HepG2 (cell line): ENCODE data around the gene ADARB2. TPM values are rescaled to one million over a fixed set of nuclear protein-coding genes. Genes with fewer than 3 reads are reported as not detected.

ENCODE experiments used
- ATAC-seq: fragments of 200-7000 bp; cut with Tn5 transposase; 3 replicates; pipeline ENCODE4 v1.9.1; 2020; ENCODE audit warnings: mild to moderate bottlenecking, moderate library complexity
- BruUV-seq: library from RNA; stranded (reverse); fragments of 400-500 nt; replicated peaks from 2 replicates; lab custom pipeline; 2021; lab: Mats Ljungman, UMichigan
- CTCF ChIA-PET: fragments of 300-600 bp; formaldehyde crosslinking; extraction: SDS; loops from one replicate; lab custom pipeline; 2021; ENCODE audit warnings: low total read pairs, inconsistent platforms, low intra/inter-chr PET ratio; lab: Yijun Ruan, JAX
- POLR2A ChIA-PET: fragments of 350-600 bp; sonication (Branson Sonifier 250); formaldehyde crosslinking; loops from one replicate; lab custom pipeline; 2020; ENCODE audit warnings: antibody characterized with exemption, inconsistent platforms; lab: Yijun Ruan, JAX
- DNase-seq: peaks from one replicate; pipeline ENCODE4 v3.0.0-alpha.2; 2015; ENCODE audit warnings: low spot score
- FAIRE-seq: peaks from 3 replicates; lab custom pipeline; 2011; peaks lifted over from hg19 to GRCh38; lab: Jason Lieb, UNC
- H2AFZ ChIP-seq: one replicate; pipeline ENCODE4 v1.6.1; 2011; ENCODE audit warnings: low read length, inconsistent platforms
- H3K27ac ChIP-seq: fragments of 300-600 bp; 3 replicates; pipeline ENCODE4 v1.8.0; 2011; ENCODE audit warnings: mixed run types, mild to moderate bottlenecking, mixed read lengths, low read length, inconsistent platforms; ENCODE audit not compliant: insufficient read depth; ENCODE audit errors: extremely low read length
- H3K27me3 ChIP-seq, 2 experiments: fragments of 200-600 bp in 1 of 2; 2 replicates in 1 of 2; 3 replicates in 1 of 2; pipeline versions ENCODE4 v1.6.0 to v1.8.0; 2011; ENCODE audit warnings: low read length in 2 of 2, mild to moderate bottlenecking in 2 of 2, moderate library complexity in 2 of 2, inconsistent platforms in 1 of 2; ENCODE audit not compliant: insufficient read depth in 2 of 2, control insufficient read depth in 1 of 2
- H3K36me3 ChIP-seq, 2 experiments: fragments of 200-600 bp in 1 of 2; replicated peaks in 1 of 2; 2 replicates in 1 of 2; 3 replicates in 1 of 2; pipeline versions ENCODE4 v1.5.1 to v1.8.0; 2011; ENCODE audit warnings: low read length in 2 of 2, inconsistent platforms in 1 of 2; ENCODE audit not compliant: insufficient read depth in 2 of 2, control insufficient read depth in 1 of 2
- H3K4me1 ChIP-seq: 2 replicates; pipeline ENCODE4 v1.5.1; 2012; ENCODE audit warnings: low read length, inconsistent platforms; ENCODE audit not compliant: insufficient read depth
- H3K4me2 ChIP-seq: 2 replicates; pipeline ENCODE4 v1.6.0; 2011; ENCODE audit warnings: low read depth, low read length, inconsistent platforms
- H3K4me3 ChIP-seq, 3 experiments: fragments of 200-600 bp in 1 of 3; sonication (generic), shearing (Covaris generic) in 1 of 3; replicated peaks in 1 of 3; 2 replicates each; pipeline ENCODE4 v1.5.1; 2011 to 2016; ENCODE audit warnings: low read length in 3 of 3, inconsistent platforms in 2 of 3, low read depth in 2 of 3, mild to moderate bottlenecking in 2 of 3, control low read depth in 1 of 3, mixed read lengths in 1 of 3; ENCODE audit not compliant: insufficient read depth in 1 of 3
- H3K79me2 ChIP-seq: one replicate; pipeline ENCODE4 v1.6.1; 2011; ENCODE audit warnings: low read length, inconsistent platforms; ENCODE audit not compliant: insufficient read depth
- H3K9ac ChIP-seq: 2 replicates; pipeline ENCODE4 v1.6.0; 2011; ENCODE audit warnings: mild to moderate bottlenecking, low read depth, low read length, inconsistent platforms; ENCODE audit not compliant: insufficient read depth
- H3K9me3 ChIP-seq: 2 replicates; pipeline ENCODE4 v1.5.1; 2012; ENCODE audit warnings: mild to moderate bottlenecking, low read length
- H4K20me1 ChIP-seq: 2 replicates; pipeline ENCODE4 v1.6.0; 2011; ENCODE audit warnings: inconsistent platforms, mild to moderate bottlenecking, low read length, moderate library complexity; ENCODE audit not compliant: insufficient read depth
- AGO1 ChIP-seq: fragments of 200-400 bp; formaldehyde crosslinking; IDR thresholded peaks from 2 replicates; pipeline ENCODE4 v1.6.1; 2017; ENCODE audit warnings: mild to moderate bottlenecking, low read depth, low read length, moderate library complexity; ENCODE audit not compliant: poor library complexity, severe bottlenecking
- ARHGAP35 ChIP-seq: sonication (generic); formaldehyde crosslinking; IDR thresholded peaks from 2 replicates; pipeline ENCODE4 v1.9.0; 2022; ENCODE audit warnings: mild to moderate bottlenecking, inconsistent platforms, moderate library complexity, missing genetic modification reagents, borderline replicate concordance
- ETV5 ChIP-seq: IDR thresholded peaks from 2 replicates; pipeline ENCODE4 v1.6.1; 2018; ENCODE audit warnings: missing biosample characterization, missing genetic modification reagents, inconsistent platforms, borderline replicate concordance
- MIXL1 ChIP-seq: IDR thresholded peaks from 2 replicates; pipeline ENCODE4 v1.6.1; 2016
- NAIF1 ChIP-seq: sonication (generic); formaldehyde crosslinking; IDR thresholded peaks from 2 replicates; pipeline ENCODE4 v1.5.0; 2020; ENCODE audit warnings: mild to moderate bottlenecking, missing genetic modification reagents, borderline replicate concordance
- PHF8 ChIP-seq: sonication (generic); formaldehyde crosslinking; IDR thresholded peaks from 2 replicates; pipeline ENCODE4 v1.5.0; 2020; ENCODE audit warnings: missing genetic modification reagents
- SRF ChIP-seq: IDR thresholded peaks from 2 replicates; pipeline ENCODE4 v1.6.1; 2011; ENCODE audit warnings: mild to moderate bottlenecking, low read depth, low read length, moderate library complexity
- TAF1 ChIP-seq: sonication (generic); formaldehyde crosslinking; IDR thresholded peaks from 2 replicates; pipeline ENCODE4 v1.4.0; 2020; ENCODE audit warnings: missing genetic modification reagents
- ZNF350 ChIP-seq: sonication (generic); formaldehyde crosslinking; IDR thresholded peaks from 2 replicates; pipeline ENCODE4 v1.4.0; 2020; ENCODE audit warnings: mild to moderate bottlenecking, low read depth, missing genetic modification reagents, borderline replicate concordance
- ZNF609 ChIP-seq: sonication (generic); formaldehyde crosslinking; IDR thresholded peaks from 2 replicates; pipeline ENCODE4 v1.4.0; 2020; ENCODE audit warnings: mild to moderate bottlenecking, missing genetic modification reagents, borderline replicate concordance
- ZNF7 ChIP-seq: IDR thresholded peaks from 2 replicates; pipeline ENCODE4 v1.6.1; 2016; ENCODE audit warnings: missing biosample characterization, missing genetic modification reagents
- ZNF768 ChIP-seq: sonication (generic); formaldehyde crosslinking; IDR thresholded peaks from 2 replicates; pipeline ENCODE4 v1.4.0; 2020; ENCODE audit warnings: missing genetic modification reagents
- ZNF781 ChIP-seq: sonication (generic); formaldehyde crosslinking; IDR thresholded peaks from 2 replicates; pipeline ENCODE4 v1.5.1; 2020; ENCODE audit warnings: borderline replicate concordance, mild to moderate bottlenecking, missing genetic modification reagents; ENCODE audit errors: not compliant biosample characterization
- WGBS: methylation state at CpG from one replicate; pipeline ENCODE4 v1.1.6; 2017; ENCODE audit warnings: low lambda C conversion rate; 5-methylcytosine and 5-hydroxymethylcytosine counted together
- in situ Hi-C: cut with HindIII; loops from 2 replicates; pipeline ENCODE4 v1.10.0; 2017; ENCODE audit warnings: low pct_unique_long_range_greater_than_20kb; ENCODE audit not compliant: extremely low pct_ligation_motif_present
- intact Hi-C: fragments of 100-400 bp; cut with micrococcal nuclease; formaldehyde crosslinking; loops from one replicate; pipeline ENCODE4 v1.10.0; 2022; ENCODE audit not compliant: unreplicated experiment
- polyA plus RNA-seq, 8 experiments: library from polyadenylated mRNA; depleted of rRNA in 3 of 8; stranded (reverse) in 7 of 8; unstranded in 1 of 8; fragments of >200 nt; fragmentation: Illumina TruSeq in 4 of 8; extraction: Trizol in 4 of 8; gene quantifications; 2 replicates each; pipeline versions ENCODE4 v1.2.1 to v1.2.3, GENCODE V29; 2011 to 2016; ENCODE audit warnings: low read depth in 4 of 8, missing spikeins in 1 of 8, mixed read lengths in 1 of 8; ENCODE audit not compliant: insufficient read depth in 1 of 8
- total RNA-seq, 5 experiments: library from RNA; depleted of rRNA; stranded (reverse); fragments of >200 nt; fragmentation: Illumina TruSeq; extraction: Trizol; gene quantifications; 2 replicates each; pipeline ENCODE4 v1.2.3, GENCODE V29; 2016; ENCODE audit warnings: low read depth in 1 of 5
- TF ChIP-seq, protein P1 (sequence below): IDR thresholded peaks from 2 replicates; pipeline ENCODE4 v1.6.1; 2016; ENCODE audit warnings: low read depth, missing genetic modification reagents, missing compliant biosample characterization

ADARB2 gene
- total and polyA plus RNA-seq, 2 of the 13 experiments (the other 11 are each of a cell fraction or from before 2014, with no cell fraction given) = not detected

- TF ChIP-seq, protein P1, sequence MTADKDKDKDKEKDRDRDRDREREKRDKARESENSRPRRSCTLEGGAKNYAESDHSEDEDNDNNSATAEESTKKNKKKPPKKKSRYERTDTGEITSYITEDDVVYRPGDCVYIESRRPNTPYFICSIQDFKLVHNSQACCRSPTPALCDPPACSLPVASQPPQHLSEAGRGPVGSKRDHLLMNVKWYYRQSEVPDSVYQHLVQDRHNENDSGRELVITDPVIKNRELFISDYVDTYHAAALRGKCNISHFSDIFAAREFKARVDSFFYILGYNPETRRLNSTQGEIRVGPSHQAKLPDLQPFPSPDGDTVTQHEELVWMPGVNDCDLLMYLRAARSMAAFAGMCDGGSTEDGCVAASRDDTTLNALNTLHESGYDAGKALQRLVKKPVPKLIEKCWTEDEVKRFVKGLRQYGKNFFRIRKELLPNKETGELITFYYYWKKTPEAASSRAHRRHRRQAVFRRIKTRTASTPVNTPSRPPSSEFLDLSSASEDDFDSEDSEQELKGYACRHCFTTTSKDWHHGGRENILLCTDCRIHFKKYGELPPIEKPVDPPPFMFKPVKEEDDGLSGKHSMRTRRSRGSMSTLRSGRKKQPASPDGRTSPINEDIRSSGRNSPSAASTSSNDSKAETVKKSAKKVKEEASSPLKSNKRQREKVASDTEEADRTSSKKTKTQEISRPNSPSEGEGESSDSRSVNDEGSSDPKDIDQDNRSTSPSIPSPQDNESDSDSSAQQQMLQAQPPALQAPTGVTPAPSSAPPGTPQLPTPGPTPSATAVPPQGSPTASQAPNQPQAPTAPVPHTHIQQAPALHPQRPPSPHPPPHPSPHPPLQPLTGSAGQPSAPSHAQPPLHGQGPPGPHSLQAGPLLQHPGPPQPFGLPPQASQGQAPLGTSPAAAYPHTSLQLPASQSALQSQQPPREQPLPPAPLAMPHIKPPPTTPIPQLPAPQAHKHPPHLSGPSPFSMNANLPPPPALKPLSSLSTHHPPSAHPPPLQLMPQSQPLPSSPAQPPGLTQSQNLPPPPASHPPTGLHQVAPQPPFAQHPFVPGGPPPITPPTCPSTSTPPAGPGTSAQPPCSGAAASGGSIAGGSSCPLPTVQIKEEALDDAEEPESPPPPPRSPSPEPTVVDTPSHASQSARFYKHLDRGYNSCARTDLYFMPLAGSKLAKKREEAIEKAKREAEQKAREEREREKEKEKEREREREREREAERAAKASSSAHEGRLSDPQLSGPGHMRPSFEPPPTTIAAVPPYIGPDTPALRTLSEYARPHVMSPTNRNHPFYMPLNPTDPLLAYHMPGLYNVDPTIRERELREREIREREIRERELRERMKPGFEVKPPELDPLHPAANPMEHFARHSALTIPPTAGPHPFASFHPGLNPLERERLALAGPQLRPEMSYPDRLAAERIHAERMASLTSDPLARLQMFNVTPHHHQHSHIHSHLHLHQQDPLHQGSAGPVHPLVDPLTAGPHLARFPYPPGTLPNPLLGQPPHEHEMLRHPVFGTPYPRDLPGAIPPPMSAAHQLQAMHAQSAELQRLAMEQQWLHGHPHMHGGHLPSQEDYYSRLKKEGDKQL (CRISPR knock-in tag) = no peak
- TF ChIP-seq MIXL1 (no peak), ZNF7 (CRISPR knock-in tag) (no peak), ZNF768 (CRISPR knock-in tag) (no peak), PHF8 (no peak), NAIF1 (CRISPR knock-in tag) (no peak), AGO1 (no peak)
These were observed 550.0 kb downstream of the ADARB2 start (continued) for GRCh38 chr10:1187151-1187854.

GRCh38 chr10:1186683-1186990 lies 550.7 kb downstream of the ADARB2 start:
- FAIRE-seq (no peak), DNase-seq (no peak), ATAC-seq (no peak)
- Histone ChIP-seq H3K9ac (no peak overlapping the region), H3K27ac (no peak overlapping the region), H3K4me1 (peaks cover 16% of the 10 kb centered on the region), H2AFZ (no peak overlapping the region), H3K4me3 (no peak overlapping the region), H3K79me2 (no peaks in the 10 kb centered on the region), H3K9me3 (no peaks in the 10 kb centered on the region), H3K36me3 (no peaks in the 10 kb centered on the region), H3K4me2 (no peak overlapping the region), H4K20me1 (no peaks in the 10 kb centered on the region), H3K27me3 (peaks cover 17 to 97% of the 10 kb centered on the region in 2 experiments)
- CTCF ChIA-PET = no interaction called here
- 40% methylated on average over 1 of the region's 7 CpGs for WGBS
- intact Hi-C loops = no loop called here
- POLR2A ChIA-PET = no interaction called here
- BruUV-seq = no TSS peak
- in situ Hi-C loops = no loop called here
- no peak for TF ChIP-seq ZNF350 (CRISPR knock-in tag)
- TF ChIP-seq ZNF781 (CRISPR knock-in tag) = no peak
- no peak for TF ChIP-seq ZNF609
- no peak for TF ChIP-seq TAF1 (CRISPR knock-in tag)
- TF ChIP-seq SRF = no peak
- TF ChIP-seq ARHGAP35 (CRISPR knock-in tag) = no peak
- TF ChIP-seq ETV5 (CRISPR knock-in tag) = no peak
